ENCODE measurements around the gene EXT2. TPM values are rescaled to one million over a fixed set of nuclear protein-coding genes. Genes with fewer than 3 reads are reported as not detected.

EXT2 gene
- polyA plus RNA-seq, 4 donors: 63.3 to 75.0 (median 71.3) TPM

DNA sequence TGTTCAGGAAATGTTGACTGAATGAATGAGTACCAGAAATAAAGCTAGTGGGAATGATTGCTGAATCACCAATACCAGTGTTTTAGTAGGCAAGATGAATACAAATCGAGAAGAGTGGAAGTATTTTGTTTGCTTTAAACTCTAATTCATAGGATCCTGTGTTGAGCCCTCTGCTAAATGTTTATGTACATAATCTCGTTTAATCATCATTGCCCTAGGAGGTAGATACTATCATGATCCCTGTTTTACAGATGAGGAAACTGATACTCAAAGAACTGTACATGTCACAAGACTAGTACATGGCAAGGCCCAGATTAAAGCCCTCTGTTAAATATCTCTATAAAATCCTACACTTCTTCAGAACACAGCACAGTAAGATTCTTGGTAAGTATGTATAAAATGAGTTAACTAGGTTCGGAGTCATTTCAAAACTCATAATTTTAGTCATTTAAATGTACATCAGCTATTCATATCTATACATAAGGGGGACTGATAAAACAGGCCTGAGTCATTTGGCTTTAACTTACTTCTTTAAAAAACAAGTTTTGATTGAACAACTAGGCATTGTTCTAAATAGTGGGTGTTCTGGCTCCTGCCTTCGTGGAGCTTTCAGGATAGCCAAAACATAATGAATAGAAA is 97.1 kb downstream of the EXT2 start:
- no peak for DNase-seq (ENCODE audit: low read depth in 4 of 4, low spot score in 2 of 4)

DNA sequence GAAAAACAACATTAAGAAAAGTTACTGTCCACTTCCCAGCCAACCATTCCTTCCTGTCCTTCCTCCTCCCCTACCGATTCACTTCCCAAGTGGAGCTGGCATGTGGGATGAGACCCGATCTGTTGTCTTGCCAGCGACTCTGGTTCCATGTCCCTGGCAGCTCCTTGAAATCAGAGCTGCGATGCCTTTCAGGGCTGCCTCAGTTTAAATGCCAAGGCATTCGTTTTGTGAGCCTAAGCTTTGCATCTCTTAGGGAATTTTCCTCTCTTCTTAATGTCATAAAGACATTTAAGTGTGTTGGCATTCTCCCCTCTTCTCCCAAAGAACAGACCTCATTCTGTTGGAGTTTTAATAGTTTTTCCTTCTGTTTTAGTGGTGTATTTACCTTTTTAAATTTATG is 98.4 kb downstream of the EXT2 start:
- no peak for DNase-seq (ENCODE audit: low read depth in 4 of 4, low spot score in 2 of 4)

DNA sequence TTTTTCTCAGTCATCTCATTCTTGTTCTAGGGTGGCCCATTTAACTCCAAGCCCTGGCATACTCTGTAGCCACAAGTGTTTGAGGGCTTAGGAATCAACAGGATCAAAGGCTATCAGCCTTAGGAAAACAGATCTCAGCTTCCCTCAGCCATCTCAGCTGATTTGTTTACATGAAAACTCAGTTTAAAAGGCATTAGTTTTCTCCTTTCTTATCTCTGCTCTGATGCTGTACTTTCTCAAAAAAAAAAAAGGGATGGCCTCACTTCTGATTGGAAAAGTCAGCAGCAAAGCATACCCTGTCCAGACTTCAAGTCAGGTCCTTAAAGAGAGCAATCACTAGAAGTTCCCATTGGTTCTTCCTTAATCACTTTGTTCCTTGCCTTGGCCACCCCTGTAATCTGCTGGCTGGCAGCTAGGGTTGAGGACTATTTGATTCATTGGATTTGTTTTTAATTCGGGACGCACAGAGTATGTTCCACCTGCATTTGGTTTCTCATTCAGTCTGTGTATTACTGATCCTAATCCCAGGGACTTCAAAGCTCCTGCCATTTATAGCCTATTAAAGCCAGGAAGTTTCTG is 102.8 kb downstream of the EXT2 start:
- DNase-seq (ENCODE audit: low read depth in 4 of 4, low spot score in 2 of 4): no peak

DNA sequence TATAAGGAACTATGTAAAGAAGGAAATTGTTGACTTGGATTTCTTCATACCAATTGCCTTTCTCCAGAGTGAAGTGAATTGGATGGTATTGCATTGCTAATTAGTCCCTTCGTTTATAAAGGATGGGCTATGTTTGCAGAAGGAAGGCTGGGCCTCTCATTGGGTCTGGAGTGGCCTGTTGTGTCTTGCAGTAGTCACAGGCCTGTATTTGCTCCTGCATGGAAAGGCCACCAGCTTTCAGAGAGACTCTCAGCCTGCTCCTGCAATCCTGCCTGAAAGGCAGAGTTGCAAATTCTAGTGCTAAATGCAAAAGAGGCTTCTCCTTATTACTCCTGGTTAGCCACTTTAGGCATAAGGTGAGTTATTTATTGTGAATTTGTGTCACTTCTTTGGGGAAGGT is 103.8 kb downstream of the EXT2 start:
- DNase-seq (ENCODE audit: low read depth in 4 of 4, low spot score in 2 of 4): no peak

DNA sequence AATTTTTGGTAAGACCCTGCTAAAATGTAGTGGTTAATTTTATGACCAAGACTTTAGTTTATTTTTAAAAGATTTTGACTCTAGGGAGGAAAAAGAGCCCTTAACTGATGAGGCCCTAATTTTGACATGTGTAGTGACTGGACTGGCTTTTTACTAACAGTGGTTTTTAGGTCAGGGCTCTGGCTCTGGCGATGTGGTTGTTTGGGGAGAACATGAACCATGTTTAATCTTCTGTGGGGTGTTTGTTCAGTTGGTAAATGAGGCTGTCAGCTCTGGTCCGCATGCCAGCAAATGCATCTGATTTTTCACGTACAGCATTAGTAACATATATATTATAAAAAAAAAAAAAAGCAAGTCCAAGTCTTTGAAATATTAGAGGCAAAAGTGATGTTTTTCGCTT is 104.3 kb downstream of the EXT2 start:
- no peak for DNase-seq (ENCODE audit: low read depth in 4 of 4, low spot score in 2 of 4)

DNA sequence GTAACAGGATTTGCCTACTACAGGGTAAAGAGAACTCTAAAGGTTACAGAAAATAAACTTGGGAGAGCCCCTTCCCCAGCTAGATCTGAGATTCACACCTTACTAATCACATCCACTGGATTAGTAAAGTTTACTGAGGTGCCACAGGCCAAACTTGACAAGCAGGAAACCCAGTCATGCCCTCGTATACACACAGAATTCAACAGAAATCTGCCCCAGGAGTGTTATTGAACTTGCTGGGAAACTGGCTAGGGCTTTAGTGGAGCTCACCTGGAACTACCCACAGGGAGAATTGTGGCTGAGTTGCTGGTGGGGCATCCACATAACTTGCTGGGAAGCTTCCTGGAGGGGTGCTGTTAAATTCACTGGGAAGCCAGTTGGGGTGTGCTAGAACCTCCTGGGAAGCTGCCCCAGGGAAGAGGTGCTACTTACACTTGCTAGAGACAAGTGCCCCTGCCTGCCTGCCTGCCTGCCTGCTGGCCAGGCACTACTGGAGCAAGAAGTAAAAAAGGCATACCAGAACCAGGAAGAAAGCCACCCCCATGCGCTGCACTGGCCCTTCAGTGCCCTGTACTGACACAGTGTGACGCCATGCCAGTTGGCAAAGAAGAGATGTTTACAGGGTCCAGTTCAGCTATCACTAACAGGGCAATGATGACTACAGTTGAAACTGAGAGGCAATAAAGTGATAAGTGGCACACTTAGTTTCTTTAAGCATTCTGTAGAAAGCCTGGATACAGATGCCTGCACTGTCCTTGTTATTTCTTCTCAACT is 108.0 kb downstream of the EXT2 start:
- DNase-seq (ENCODE audit: low read depth in 4 of 4, low spot score in 2 of 4): no peak

DNA sequence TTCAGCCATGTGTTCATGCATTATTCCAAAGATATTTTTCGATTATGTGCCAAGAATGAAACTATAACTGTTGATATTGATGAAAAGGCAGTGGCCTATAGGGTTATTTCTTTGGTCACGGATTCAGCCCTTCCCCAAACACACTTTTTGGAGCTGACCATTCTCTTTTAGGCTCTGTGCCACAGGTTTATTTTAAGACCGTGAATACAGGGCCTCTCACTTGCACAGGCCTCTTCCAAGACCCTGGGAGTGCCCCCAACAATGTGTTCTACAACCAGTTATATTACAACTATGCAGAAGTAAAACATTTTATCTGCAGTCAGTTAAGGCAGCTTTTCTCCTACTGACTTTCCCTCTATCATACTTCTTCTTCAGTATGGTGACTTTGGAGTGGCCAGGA is 109.9 kb downstream of the EXT2 start:
- DNase-seq (ENCODE audit: low read depth in 4 of 4, low spot score in 2 of 4): no peak

DNA sequence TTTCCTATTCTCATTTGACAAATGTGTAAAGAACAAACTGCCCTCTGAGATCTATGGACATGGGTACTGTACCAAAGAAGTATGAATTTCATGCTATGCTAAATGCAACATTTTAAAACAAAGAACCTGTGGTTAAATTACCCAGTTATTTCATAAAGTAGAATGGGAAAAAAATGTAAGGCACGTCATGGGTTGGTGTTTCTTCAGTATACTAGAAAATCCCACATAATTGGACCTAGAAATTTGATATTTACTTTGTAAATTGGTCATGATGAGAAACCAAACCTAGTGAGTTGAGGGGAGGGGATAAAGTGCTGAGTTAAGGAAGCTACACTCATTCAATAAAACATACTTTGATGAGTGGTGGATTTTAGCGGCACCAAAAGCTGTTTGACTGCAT is 110.4 kb downstream of the EXT2 start:
- no peak for DNase-seq (ENCODE audit: low read depth in 4 of 4, low spot score in 2 of 4)

DNA sequence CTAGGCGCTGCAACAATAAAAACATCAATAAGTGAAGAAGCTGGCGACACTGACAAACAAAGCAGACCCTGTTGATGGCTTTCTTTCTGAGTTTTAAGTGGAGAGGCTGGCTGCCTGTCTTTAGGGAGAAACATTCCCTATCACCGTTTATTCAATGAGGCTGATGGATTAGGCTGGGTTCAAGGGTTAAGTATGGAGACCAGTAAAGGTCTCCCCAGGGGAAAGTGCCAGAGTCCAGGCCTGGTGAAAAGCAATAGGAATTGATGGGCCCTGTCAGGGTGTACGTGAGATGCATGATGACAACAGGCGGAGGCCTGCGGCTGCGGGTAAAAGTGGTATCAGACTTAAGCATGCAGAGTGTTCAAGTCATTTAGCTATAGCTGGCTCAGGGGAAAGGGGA is 111.8 kb downstream of the EXT2 start:
- no peak for DNase-seq (ENCODE audit: low read depth in 4 of 4, low spot score in 2 of 4)

DNA sequence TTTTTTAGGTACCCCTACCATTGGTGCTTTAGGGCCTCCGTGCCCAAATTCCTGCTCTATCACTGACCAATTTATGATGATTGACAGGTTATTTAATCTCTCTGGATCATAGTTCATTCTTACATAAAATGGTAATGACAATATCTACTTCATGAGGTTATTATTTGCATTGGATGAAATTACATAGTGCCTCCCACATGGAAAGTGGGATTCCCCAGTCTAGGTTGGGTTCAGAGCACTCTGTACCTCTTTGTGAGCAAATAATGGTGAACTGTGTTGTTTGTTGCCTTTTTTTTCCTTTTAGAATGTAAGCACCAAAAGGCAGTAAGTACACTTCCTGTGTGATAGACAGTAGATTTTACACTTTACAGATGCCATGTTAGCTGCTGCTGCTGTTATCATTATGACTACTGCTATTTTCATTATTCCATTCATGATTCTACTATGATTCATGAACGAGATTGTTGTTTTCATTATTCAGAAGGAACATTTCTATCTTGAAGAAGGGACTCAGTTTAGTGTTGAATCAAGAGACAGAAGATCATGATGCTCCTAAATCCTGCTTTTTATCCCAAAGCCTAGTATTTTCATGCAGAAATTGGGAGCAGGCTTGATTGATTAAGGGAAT is 113.6 kb downstream of the EXT2 start:
- DNase-seq (ENCODE audit: low read depth in 4 of 4, low spot score in 2 of 4): no peak

DNA sequence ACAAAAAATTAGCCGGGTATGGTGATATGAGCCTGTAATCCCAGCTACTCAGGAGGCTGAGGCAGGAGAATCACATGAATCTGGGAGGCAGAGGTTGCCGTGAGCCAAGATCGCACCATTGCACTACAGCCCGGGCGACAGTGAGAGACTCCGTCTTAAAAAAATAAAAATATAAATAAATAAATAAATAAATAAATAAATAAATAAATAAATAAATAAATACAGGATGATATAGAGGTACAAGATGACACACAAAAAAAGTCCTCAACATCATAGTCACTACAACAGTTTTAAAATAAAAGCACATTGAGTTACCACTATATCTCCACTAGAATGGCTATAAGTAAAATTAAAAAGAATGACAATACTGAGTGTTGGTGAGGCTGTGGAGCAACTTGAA is 116.7 kb downstream of the EXT2 start:
- no peak for DNase-seq (ENCODE audit: low read depth in 4 of 4, low spot score in 2 of 4)

DNA sequence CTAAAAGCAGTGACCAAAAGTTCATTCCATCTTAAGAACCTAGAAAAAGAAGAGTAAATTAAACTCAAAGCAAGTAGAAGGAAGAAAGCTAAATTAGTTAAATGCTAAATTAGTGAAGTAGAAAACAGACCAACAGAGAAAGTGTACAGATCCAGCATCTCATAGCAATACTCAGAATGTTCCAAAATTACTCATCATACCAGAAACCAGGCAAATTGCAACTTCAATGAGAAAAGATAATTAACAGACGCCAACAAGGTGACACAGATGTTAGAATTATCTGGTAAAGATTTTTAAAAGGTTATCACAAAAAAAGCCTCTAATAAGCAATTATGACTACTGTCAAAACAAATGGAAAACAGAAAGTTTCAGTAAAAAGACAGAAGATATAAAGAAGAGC is 117.7 kb downstream of the EXT2 start:
- DNase-seq (ENCODE audit: low read depth in 4 of 4, low spot score in 2 of 4): no peak

DNA sequence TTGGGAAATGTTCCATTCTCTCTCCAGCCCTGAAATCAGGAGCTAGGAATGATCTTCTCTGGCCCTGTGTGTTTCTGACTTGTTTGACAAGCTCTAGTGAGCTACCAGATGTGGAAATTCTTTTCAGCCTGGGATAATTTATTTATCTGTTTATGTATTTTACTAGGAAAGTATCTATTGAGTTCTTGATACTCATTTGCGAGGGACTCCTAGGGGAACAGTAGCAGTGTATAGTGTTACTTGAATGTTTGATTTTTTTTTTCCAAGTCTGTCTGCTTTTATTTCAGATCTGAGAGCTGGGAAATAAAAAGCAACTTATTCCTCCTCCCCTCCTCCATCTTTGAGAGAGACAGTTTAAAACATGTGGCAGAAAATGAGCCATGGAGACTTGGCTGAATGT is 122.0 kb downstream of the EXT2 start:
- no peak for DNase-seq (ENCODE audit: low read depth in 4 of 4, low spot score in 2 of 4)

DNA sequence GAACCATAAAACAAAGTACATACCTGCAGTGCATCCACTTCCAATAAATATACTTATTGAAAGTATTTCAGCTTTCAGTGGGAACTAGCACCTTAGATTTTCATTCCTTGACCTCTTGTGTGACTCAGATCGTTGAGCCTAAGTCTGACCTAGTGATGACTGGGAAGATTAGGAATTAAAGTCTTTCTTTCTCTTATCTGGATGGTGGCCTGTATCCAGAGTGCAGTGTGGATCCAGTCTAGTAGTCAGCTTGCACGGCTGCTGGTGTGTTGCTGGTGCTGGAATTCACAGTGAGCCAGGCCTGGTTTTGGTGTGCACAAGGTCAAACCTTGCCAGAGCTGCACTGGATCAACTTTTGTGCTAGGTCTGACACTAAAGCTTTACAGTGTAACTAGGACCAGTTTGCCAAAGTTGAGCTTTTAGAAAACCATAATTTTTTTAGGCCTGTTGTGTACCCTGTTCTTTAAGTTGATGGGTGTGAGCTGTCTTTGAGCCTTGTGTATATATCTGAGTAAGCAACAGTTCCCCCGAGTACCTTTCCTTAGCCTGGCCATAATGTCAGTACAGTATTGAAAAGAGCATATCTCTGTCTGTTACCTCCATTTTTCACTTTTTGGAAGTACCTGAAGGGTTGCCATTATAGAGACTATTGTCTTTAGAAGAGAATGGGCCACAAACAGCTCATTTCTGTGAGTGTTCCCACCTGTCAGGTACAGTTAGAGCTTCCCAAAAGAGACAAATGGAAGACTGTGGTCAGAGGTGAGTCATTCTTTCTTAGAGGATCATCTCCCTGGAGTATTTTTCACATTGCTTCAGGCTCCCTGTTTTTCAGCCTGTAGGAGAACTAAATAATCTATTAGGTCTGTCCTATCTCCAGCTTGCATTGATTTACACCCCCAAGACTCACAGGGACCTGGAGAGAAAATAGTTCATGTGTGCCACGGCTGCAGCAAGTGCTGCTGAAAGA is 124.6 kb downstream of the EXT2 start:
- no peak for DNase-seq (ENCODE audit: low read depth in 4 of 4, low spot score in 2 of 4)

DNA sequence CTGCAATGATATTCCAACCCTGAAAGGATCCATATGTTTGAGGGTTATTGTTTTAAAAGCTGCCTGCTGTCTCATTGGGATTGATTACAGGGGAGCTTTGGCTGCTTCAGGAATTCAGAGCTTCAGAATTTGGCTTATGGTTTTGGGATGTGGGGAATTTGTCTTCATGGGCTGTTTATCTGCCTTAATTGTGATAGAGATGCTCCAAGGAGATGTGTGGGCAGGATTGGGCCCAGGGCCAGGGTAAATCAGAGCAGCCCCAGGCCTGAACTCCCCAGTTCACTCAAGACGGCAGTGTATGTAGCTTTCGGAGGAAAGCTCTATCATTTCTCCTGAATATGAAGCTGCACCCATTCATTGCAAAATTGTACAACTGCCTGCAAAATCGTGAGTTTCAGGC is 126.0 kb downstream of the EXT2 start:
- DNase-seq (ENCODE audit: low read depth in 4 of 4, low spot score in 2 of 4): no peak

DNA sequence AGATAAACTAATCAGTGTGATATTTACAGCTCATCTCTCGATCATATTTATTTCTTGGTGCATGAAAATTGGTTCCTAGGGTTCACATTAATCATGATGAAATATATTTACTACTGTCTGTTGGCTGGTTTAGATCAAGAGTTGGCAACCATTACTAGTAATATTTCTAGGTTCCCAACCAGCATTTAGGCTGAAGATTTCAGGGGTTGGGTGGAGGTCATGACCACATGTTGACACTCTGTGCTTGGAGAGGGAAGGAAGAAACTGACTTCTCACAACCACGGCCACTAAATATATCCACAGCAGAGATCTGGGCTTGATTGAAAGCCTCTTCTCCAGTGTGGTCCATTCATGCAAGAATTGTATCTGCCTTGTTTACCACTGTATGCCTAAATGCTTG is 126.5 kb downstream of the EXT2 start:
- no peak for DNase-seq (ENCODE audit: low read depth in 4 of 4, low spot score in 2 of 4)

DNA sequence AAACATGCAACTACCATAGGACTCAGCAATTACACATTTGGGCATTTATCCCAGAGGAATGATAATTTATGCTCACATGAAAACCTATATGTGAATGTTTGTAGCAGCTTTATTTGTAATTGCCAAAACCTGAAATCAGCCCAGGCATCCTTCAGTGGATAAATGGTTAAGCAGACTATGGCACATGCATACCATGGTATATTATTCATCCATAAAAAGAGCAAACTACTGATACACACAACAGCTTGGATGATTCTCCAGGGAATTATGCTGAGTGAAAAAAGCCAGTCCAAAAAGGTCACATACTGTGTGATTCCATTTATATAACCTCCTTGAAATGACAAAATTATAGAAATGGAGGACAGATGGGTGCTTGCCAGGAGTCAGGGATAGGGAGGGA is 127.8 kb downstream of the EXT2 start:
- DNase-seq (ENCODE audit: low read depth in 4 of 4, low spot score in 2 of 4): no peak

DNA sequence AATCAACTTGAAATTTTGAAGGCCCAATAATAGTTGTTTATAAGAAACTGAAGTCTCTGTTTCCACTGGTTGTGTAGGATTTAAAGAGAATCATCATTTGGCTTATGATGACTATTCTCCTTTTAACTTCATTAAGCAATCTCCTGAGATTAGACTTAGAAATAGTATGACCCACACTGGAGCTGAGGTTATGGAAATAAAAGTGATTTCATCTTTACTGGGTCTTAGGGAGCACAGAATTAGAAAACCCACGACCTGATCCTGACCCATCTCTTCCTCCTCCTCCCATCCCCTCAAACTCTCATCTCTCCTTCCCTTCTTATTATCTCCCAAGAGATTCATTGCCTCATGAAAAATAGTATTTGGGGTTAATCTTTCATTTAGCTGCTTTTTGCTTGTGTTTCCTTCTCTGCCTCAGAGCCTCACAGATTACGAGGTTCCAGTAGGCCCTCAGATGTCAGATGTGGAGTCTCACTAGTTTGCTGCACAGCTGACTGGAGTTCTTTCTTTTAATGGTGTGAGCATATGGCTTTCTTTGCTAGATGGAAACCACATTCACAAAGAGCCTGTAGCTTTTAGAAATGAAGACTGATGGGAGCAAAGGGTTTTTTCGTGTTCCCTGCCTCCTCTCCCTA is 129.5 kb downstream of the EXT2 start:
- DNase-seq (ENCODE audit: low read depth in 4 of 4, low spot score in 2 of 4): no peak

DNA sequence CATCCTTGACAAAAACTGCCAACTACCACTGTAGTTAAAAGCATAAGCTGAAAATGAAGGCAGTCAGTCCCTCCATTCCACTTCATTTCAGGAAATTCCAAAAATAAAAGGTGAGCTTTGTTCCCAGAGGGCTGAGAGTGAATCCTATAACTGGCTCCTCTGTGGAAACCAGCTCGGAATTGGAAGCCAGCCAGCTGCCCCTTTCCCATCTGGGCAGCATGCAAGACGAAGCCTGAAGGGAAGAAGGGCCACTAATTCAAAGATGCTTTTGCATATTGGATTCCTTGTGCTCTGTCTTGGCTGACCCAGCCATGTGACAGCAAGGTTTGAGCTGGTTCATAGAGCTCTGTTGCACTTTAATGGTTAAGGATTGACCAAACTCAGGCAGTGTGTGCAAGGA is 131.0 kb downstream of the EXT2 start:
- no peak for DNase-seq (ENCODE audit: low read depth in 4 of 4, low spot score in 2 of 4)

DNA sequence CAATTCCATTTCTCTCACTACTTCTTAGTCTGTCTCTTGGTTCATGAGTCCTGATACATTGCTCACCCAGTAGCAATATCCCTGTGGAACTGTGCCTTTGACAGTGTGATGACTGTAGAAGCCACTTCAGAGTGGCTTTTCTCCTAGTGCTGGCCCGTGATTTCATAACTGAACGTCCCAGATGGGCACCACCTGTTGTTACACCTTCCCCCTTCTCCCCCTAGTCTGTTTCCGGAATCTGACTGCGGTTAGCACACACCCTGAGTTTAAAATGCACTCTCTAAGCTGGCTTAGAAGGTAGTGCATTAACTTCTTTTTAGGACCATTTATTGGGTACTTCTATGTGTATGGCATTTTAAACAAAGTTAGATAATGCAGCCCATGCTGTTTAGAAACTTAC is 131.5 kb downstream of the EXT2 start:
- no peak for DNase-seq (ENCODE audit: low read depth in 4 of 4, low spot score in 2 of 4)

Measured in left renal cortex interstitium (tissue), 4 donors.